H9 (cell line): ENCODE measurements around the gene FADD. TPM values are rescaled to one million over a fixed set of nuclear protein-coding genes. Genes with fewer than 3 reads are reported as not detected.

Experiments
- DNase-seq: peaks from one replicate; pipeline ENCODE4 v3.0.0-alpha.2; 2017
- H2AFZ ChIP-seq: one replicate; pipeline ENCODE4 v1.6.1; 2013; ENCODE audit warnings: mild to moderate bottlenecking, low read length, control low read depth, moderate library complexity
- H2AK5ac ChIP-seq: 2 replicates; pipeline ENCODE4 v1.6.1; 2013; ENCODE audit warnings: low read length, control low read depth, mixed read lengths; ENCODE audit not compliant: insufficient read length
- H2BK120ac ChIP-seq: one replicate; pipeline ENCODE4 v1.6.1; 2013; ENCODE audit warnings: low read depth, mild to moderate bottlenecking, low read length, control low read depth, inconsistent platforms; ENCODE audit not compliant: poor library complexity, severe bottlenecking
- H2BK12ac ChIP-seq: 2 replicates; pipeline ENCODE4 v1.6.1; 2013; ENCODE audit warnings: low read length, control low read depth, mixed read lengths, low read depth; ENCODE audit not compliant: insufficient read length
- H2BK15ac ChIP-seq: 2 replicates; pipeline ENCODE4 v1.6.1; 2013; ENCODE audit warnings: low read depth, low read length, control low read depth
- H2BK20ac ChIP-seq: one replicate; pipeline ENCODE4 v1.6.1; 2013; ENCODE audit warnings: low read depth, mild to moderate bottlenecking, low read length, control low read depth, inconsistent platforms; ENCODE audit not compliant: poor library complexity, severe bottlenecking
- H2BK5ac ChIP-seq: 2 replicates; pipeline ENCODE4 v1.6.1; 2013; ENCODE audit warnings: low read length, control low read depth, mixed read lengths; ENCODE audit not compliant: insufficient read length
- H3K14ac ChIP-seq: 2 replicates; pipeline ENCODE4 v1.6.1; 2013; ENCODE audit warnings: low read length, control low read depth; ENCODE audit not compliant: insufficient read depth
- H3K18ac ChIP-seq: 2 replicates; pipeline ENCODE4 v1.6.1; 2013; ENCODE audit warnings: low read depth, mild to moderate bottlenecking, mixed read lengths, low read length, control low read depth; ENCODE audit not compliant: insufficient read length
- H3K23ac ChIP-seq: 2 replicates; pipeline ENCODE4 v1.6.1; 2013; ENCODE audit warnings: low read length, control low read depth, mixed read lengths, low read depth; ENCODE audit not compliant: insufficient read length
- H3K23me2 ChIP-seq: 2 replicates; pipeline ENCODE4 v1.6.1; 2013; ENCODE audit warnings: low read depth, mild to moderate bottlenecking, mixed read lengths, low read length, control low read depth; ENCODE audit not compliant: insufficient read length, poor library complexity, severe bottlenecking
- H3K27ac ChIP-seq: 2 replicates; pipeline ENCODE4 v1.5.1; 2013; ENCODE audit warnings: low read length, control low read depth, mixed read lengths, low read depth; ENCODE audit not compliant: insufficient read length
- H3K27me3 ChIP-seq: 2 replicates; pipeline ENCODE4 v1.6.1; 2013; ENCODE audit warnings: low read length, control low read depth, inconsistent platforms; ENCODE audit not compliant: insufficient read depth
- H3K4ac ChIP-seq: 2 replicates; pipeline ENCODE4 v1.6.1; 2013; ENCODE audit warnings: low read depth, mild to moderate bottlenecking, control low read depth, inconsistent platforms, low read length, moderate library complexity
- H3K4me1 ChIP-seq: 2 replicates; pipeline ENCODE4 v1.6.1; 2013; ENCODE audit warnings: low read length, control low read depth, inconsistent platforms; ENCODE audit not compliant: insufficient read depth
- H3K4me2 ChIP-seq: 2 replicates; pipeline ENCODE4 v1.6.1; 2013; ENCODE audit warnings: low read length, control low read depth, mixed read lengths; ENCODE audit not compliant: insufficient read length, insufficient read depth
- H3K56ac ChIP-seq: 2 replicates; pipeline ENCODE4 v1.6.1; 2013; ENCODE audit warnings: low read depth, mild to moderate bottlenecking, mixed read lengths, low read length, control low read depth; ENCODE audit not compliant: insufficient read length
- H3K79me1 ChIP-seq: 2 replicates; pipeline ENCODE4 v1.6.1; 2013; ENCODE audit warnings: low read depth, mild to moderate bottlenecking, moderate library complexity, low read length, control low read depth, inconsistent platforms; ENCODE audit not compliant: insufficient read depth, poor library complexity, severe bottlenecking
- H3K79me2 ChIP-seq: 2 replicates; pipeline ENCODE4 v1.6.1; 2013; ENCODE audit warnings: low read length, control low read depth, inconsistent platforms; ENCODE audit not compliant: insufficient read depth
- H3K9ac ChIP-seq: 2 replicates; pipeline ENCODE4 v1.6.1; 2013; ENCODE audit warnings: low read length, control low read depth, mixed read lengths; ENCODE audit not compliant: insufficient read length; ENCODE audit errors: extremely low read depth
- H3K9me3 ChIP-seq: one replicate; pipeline ENCODE4 v1.6.1; 2013; ENCODE audit warnings: low read depth, low read length, inconsistent platforms; ENCODE audit not compliant: control insufficient read depth
- H3T11ph ChIP-seq: one replicate; pipeline ENCODE4 v1.6.1; 2013; ENCODE audit warnings: mild to moderate bottlenecking, low read length, control low read depth, inconsistent platforms
- H4K20me1 ChIP-seq: one replicate; pipeline ENCODE4 v1.6.1; 2013; ENCODE audit not compliant: control insufficient read depth, insufficient read length, insufficient read depth
- H4K5ac ChIP-seq: 2 replicates; pipeline ENCODE4 v1.6.1; 2013; ENCODE audit warnings: low read depth, mild to moderate bottlenecking, mixed read lengths, low read length, control low read depth; ENCODE audit not compliant: insufficient read length
- H4K8ac ChIP-seq: replicated peaks from 2 replicates; pipeline ENCODE4 v1.6.1; 2013; ENCODE audit warnings: low read length, control low read depth, mixed read lengths, low read depth; ENCODE audit not compliant: insufficient read length
- H4K91ac ChIP-seq: 2 replicates; pipeline ENCODE4 v1.6.1; 2013; ENCODE audit warnings: low read depth, mild to moderate bottlenecking, moderate library complexity, mixed read lengths, low read length, control low read depth; ENCODE audit not compliant: insufficient read length
- H3K27ac Mint-ChIP-seq, 3 experiments: 2 replicates in 2 of 3; 3 replicates in 1 of 3; pipeline ENCODE4 v1.8.0; 2020 to 2021; ENCODE audit warnings: mixed read lengths in 3 of 3, mild to moderate bottlenecking in 1 of 3, moderate library complexity in 1 of 3
- H3K27me3 Mint-ChIP-seq: 2 replicates; pipeline ENCODE4 v1.8.0; 2021; ENCODE audit warnings: low read depth, mild to moderate bottlenecking, moderate library complexity, mixed read lengths
- H3K36me3 Mint-ChIP-seq, 3 experiments: 2 replicates in 2 of 3; 3 replicates in 1 of 3; pipeline ENCODE4 v1.8.0; 2020 to 2021; ENCODE audit warnings: low read depth in 3 of 3, mixed read lengths in 3 of 3; ENCODE audit not compliant: insufficient read depth in 1 of 3
- H3K4me1 Mint-ChIP-seq, 2 experiments: 2 replicates each; pipeline ENCODE4 v1.8.0; 2020; ENCODE audit warnings: mixed read lengths in 2 of 2
- H3K4me3 Mint-ChIP-seq, 2 experiments: 2 replicates in 1 of 2; 3 replicates in 1 of 2; pipeline ENCODE4 v1.8.0; 2020 to 2021; ENCODE audit warnings: mild to moderate bottlenecking in 2 of 2, mixed read lengths in 2 of 2, moderate library complexity in 1 of 2
- H3K9me3 Mint-ChIP-seq, 2 experiments: 2 replicates in 1 of 2; 3 replicates in 1 of 2; pipeline ENCODE4 v1.8.0; 2020; ENCODE audit warnings: mild to moderate bottlenecking in 2 of 2, mixed read lengths in 2 of 2, moderate library complexity in 1 of 2
- whole genome bisulfite sequencing: extraction: QIAGEN DNeasy Blood & Tissue Kit; methylation state at CpG from one replicate; pipeline ENCODE4 v1.1.7; 2013; ENCODE audit warnings: missing lambda C conversion rate, low lambda C conversion rate, mixed read lengths; ENCODE audit not compliant: insufficient read length; ENCODE audit errors: extremely low coverage; 5-methylcytosine and 5-hydroxymethylcytosine counted together
- total RNA-seq: library from RNA; stranded (reverse); gene quantifications from 2 replicates; pipeline ENCODE4 v1.2.1, GENCODE V29; 2021
- TF ChIP-seq, protein P1 (sequence below): fragments of 200-600 bp; sonication (generic); conservative IDR thresholded peaks from 3 replicates; pipeline ENCODE4 v1.8.0; 2021; ENCODE audit warnings: antibody characterized with exemption, mild to moderate bottlenecking

The FADD gene
- total RNA-seq, 1 experiment from 2014 or later: 51.1 TPM

DNA sequence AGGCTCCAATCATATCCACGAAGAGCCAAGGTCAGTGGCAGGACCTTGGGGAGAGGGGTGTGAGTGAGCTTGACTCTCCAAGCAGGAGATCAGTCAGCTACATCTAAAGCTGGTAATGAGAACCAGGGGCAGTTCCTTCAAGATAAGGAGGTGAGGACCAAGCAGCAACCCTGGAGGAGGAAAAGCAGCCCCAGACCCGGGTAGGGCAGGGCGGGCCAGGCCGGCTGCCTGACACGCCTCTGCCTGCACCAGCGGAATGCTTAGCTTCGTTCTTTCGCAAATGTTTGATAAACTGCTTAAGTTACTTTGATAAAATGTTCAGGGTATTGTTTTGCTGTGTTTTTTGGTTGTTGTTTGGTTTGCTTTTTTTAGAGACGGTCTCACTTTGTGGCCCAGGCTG is 18.7 kb upstream of the FADD start:
- H4K91ac ChIP-seq: no peak overlapping the region
- no peak overlapping the region for H4K8ac ChIP-seq
- no peak overlapping the region for H3T11ph ChIP-seq
- H3K27me3 Mint-ChIP-seq: peaks cover 8% of the 10 kb centered on the region; the same call in 1 of the 2 replicates
- H3K23me2 ChIP-seq: no peaks in the 10 kb centered on the region
- WGBS: no CpG with 5 or more reads among the region's 9 CpGs
- no peak overlapping the region for H3K56ac ChIP-seq
- H3K9ac ChIP-seq: no peak overlapping the region
- H3K4me2 ChIP-seq: no peak overlapping the region
- H3K14ac ChIP-seq: no peak overlapping the region
- H2BK12ac ChIP-seq: no peak overlapping the region
- H3K27me3 ChIP-seq: no peaks in the 10 kb centered on the region
- no peak overlapping the region; a peak in 1 of 7 replicates for H3K27ac Mint-ChIP-seq
- H3K4me1 ChIP-seq: no peaks in the 10 kb centered on the region
- H3K9me3 Mint-ChIP-seq: no peaks in the 10 kb centered on the region
- H3K79me1 ChIP-seq: no peaks in the 10 kb centered on the region
- peaks cover 0 to 3% (median 0%) of the 10 kb centered on the region in 3 experiments; a peak in 2 of 7 replicates for H3K36me3 Mint-ChIP-seq
- no peak overlapping the region for H3K27ac ChIP-seq
- TF ChIP-seq, protein P1, sequence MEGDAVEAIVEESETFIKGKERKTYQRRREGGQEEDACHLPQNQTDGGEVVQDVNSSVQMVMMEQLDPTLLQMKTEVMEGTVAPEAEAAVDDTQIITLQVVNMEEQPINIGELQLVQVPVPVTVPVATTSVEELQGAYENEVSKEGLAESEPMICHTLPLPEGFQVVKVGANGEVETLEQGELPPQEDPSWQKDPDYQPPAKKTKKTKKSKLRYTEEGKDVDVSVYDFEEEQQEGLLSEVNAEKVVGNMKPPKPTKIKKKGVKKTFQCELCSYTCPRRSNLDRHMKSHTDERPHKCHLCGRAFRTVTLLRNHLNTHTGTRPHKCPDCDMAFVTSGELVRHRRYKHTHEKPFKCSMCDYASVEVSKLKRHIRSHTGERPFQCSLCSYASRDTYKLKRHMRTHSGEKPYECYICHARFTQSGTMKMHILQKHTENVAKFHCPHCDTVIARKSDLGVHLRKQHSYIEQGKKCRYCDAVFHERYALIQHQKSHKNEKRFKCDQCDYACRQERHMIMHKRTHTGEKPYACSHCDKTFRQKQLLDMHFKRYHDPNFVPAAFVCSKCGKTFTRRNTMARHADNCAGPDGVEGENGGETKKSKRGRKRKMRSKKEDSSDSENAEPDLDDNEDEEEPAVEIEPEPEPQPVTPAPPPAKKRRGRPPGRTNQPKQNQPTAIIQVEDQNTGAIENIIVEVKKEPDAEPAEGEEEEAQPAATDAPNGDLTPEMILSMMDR: no peak
- DNase-seq: no peak
- H3K79me2 ChIP-seq: no peaks in the 10 kb centered on the region
- no peak overlapping the region for H2BK15ac ChIP-seq
- H2BK20ac ChIP-seq: no peak overlapping the region
- no peak overlapping the region for H2BK5ac ChIP-seq
- no peak overlapping the region for H2BK120ac ChIP-seq
- no peak overlapping the region for H3K4me3 Mint-ChIP-seq
- H4K5ac ChIP-seq: no peak overlapping the region
- no peak overlapping the region for H2AK5ac ChIP-seq
- H3K4ac ChIP-seq: no peak overlapping the region
- no peaks in the 10 kb centered on the region for H4K20me1 ChIP-seq
- H3K4me1 Mint-ChIP-seq: peaks cover 0 to 2% of the 10 kb centered on the region in 2 experiments; a peak in 1 of 4 replicates
- H3K23ac ChIP-seq: no peak overlapping the region
- no peak overlapping the region for H3K18ac ChIP-seq
- no peaks in the 10 kb centered on the region for H3K9me3 ChIP-seq
- H2AFZ ChIP-seq: no peak overlapping the region
